Breast epithelium (tissue), 4 donors: ENCODE results near the gene ZC2HC1B. TPM values are rescaled to one million over a fixed set of nuclear protein-coding genes. Genes with fewer than 3 reads are reported as not detected.
"Not testable (repeated sequence)": the region's sequence is repeated elsewhere in the genome, so short reads cannot be mapped to it uniquely, and the experiment has no call there.

Experiments
- DNase-seq, 2 donors: peaks; one replicate each; pipeline ENCODE4 v3.0.0-alpha.2; 2019; ENCODE audit warnings: low spot score in 2 of 2
- H3K27ac ChIP-seq, 2 donors: fragments of 200-600 bp; sonication (generic) in 1 of 2; one replicate each; pipeline ENCODE4 v1.5.1; 2016 to 2019; ENCODE audit warnings: mild to moderate bottlenecking in 1 of 2
- H3K27me3 ChIP-seq, 2 donors: fragments of 200-600 bp; sonication (generic) in 1 of 2; one replicate each; pipeline versions ENCODE4 v1.5.1 to v1.6.0; 2017 to 2019; ENCODE audit warnings: control low read depth in 1 of 2, mild to moderate bottlenecking in 1 of 2
- H3K36me3 ChIP-seq: fragments of 200-600 bp; one replicate; pipeline ENCODE4 v1.5.1; 2019
- H3K4me1 ChIP-seq, 2 donors: fragments of 200-600 bp; sonication (generic); one replicate each; pipeline ENCODE4 v1.5.1; 2016 to 2019; ENCODE audit warnings: control low read depth in 1 of 2
- H3K4me3 ChIP-seq, 3 donors: fragments of 200-600 bp; sonication (generic); 1 replicate in 2 of 3; 2 replicates in 1 of 3; pipeline ENCODE4 v1.5.1; 2016 to 2019; ENCODE audit warnings: mild to moderate bottlenecking in 3 of 3, moderate library complexity in 2 of 3
- H3K9me3 ChIP-seq, 2 donors: fragments of 200-600 bp; sonication (generic) in 1 of 2; one replicate each; pipeline ENCODE4 v1.5.1; 2016 to 2019; ENCODE audit warnings: control low read depth in 1 of 2
- POLR2A ChIP-seq: fragments of 450-650 bp; IDR thresholded peaks from one replicate; pipeline ENCODE4 v1.6.1; 2016; ENCODE audit warnings: antibody characterized with exemption, mild to moderate bottlenecking, moderate library complexity
- POLR2AphosphoS5 ChIP-seq, 3 donors: sonication (generic); formaldehyde crosslinking; IDR thresholded peaks; one replicate each; pipeline ENCODE4 v1.6.1; 2017; ENCODE audit warnings: antibody characterized with exemption in 3 of 3
- intact Hi-C: fragments of 100-400 bp; cut with DNase I; formaldehyde crosslinking; loops from one replicate; pipeline ENCODE4 v1.15.1; 2023; ENCODE audit warnings: low total_unique reads
- total RNA-seq, 3 donors: library from RNA; depleted of rRNA; stranded (reverse); fragments of >200 nt; gene quantifications; one replicate each; pipeline ENCODE4 v1.1.0, GENCODE V29; 2016
- TF ChIP-seq, protein P1 (sequence below), 3 donors: fragments of 450-650 bp; IDR thresholded peaks; one replicate each; pipeline ENCODE4 v1.5.1; 2016 to 2017; ENCODE audit warnings: antibody characterized with exemption in 3 of 3, mild to moderate bottlenecking in 3 of 3, moderate library complexity in 3 of 3

The ZC2HC1B gene
- total RNA-seq, 3 donors from 2014 or later, result not detected

DNA sequence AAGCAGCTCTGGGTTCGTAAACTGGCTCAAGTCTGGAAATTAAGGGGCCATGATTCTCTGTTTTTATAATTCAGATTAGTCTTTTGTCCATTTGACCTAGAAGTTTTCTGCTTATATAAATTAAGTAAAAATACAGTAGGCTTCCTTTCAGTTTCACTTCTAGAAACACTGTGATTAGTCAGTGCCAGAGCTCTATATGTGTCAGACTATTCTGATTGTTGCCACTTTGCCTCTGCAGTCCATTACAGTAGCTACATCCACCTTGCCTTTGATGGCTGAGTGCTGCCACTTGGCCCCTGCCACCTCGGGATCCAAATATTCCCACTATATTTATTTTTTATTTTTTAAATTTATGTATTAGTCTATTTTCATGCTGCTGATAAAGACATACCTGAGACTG, 7.9 kb downstream of the ZC2HC1B start:
- DNase-seq, result no peak
- intact Hi-C loops, result no loop called here
- no peak for TF ChIP-seq POLR2AphosphoS5 (IDR thresholded peaks at IDR 0.05)
- TF ChIP-seq POLR2A, result no peak
- TF ChIP-seq, protein P1, sequence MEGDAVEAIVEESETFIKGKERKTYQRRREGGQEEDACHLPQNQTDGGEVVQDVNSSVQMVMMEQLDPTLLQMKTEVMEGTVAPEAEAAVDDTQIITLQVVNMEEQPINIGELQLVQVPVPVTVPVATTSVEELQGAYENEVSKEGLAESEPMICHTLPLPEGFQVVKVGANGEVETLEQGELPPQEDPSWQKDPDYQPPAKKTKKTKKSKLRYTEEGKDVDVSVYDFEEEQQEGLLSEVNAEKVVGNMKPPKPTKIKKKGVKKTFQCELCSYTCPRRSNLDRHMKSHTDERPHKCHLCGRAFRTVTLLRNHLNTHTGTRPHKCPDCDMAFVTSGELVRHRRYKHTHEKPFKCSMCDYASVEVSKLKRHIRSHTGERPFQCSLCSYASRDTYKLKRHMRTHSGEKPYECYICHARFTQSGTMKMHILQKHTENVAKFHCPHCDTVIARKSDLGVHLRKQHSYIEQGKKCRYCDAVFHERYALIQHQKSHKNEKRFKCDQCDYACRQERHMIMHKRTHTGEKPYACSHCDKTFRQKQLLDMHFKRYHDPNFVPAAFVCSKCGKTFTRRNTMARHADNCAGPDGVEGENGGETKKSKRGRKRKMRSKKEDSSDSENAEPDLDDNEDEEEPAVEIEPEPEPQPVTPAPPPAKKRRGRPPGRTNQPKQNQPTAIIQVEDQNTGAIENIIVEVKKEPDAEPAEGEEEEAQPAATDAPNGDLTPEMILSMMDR (IDR thresholded peaks at IDR 0.05), result no peak
- no peak overlapping the region for H3K27ac ChIP-seq
- peaks cover 0 to 9% of the 10 kb centered on the region in 2 donors for H3K9me3 ChIP-seq
- no peaks in the 10 kb centered on the region for H3K36me3 ChIP-seq
- H3K4me1 ChIP-seq, result no peaks in the 10 kb centered on the region
- no peak overlapping the region for H3K4me3 ChIP-seq
- no peaks in the 10 kb centered on the region for H3K27me3 ChIP-seq

DNA sequence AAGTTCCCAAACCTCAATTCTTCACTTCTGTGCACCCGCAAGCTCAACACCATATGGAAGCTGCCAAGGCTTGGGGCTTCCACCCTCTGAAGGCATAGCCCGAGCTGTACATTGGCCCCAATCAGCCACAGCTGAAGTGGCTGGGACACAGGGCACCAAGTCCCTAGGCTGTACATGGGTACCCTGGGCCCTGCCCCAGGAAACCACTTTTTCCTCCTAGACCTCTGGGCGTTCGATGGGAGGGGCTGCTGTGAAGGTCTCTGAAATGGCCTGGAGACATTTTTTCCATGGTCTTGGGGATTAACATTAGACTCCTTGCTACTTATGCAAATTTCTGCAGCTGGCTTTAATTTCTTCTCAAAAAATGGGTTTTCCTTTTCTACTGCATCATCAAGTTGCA, 9.3 kb downstream of the ZC2HC1B start:
- intact Hi-C loops, result not testable (repeated sequence)

DNA sequence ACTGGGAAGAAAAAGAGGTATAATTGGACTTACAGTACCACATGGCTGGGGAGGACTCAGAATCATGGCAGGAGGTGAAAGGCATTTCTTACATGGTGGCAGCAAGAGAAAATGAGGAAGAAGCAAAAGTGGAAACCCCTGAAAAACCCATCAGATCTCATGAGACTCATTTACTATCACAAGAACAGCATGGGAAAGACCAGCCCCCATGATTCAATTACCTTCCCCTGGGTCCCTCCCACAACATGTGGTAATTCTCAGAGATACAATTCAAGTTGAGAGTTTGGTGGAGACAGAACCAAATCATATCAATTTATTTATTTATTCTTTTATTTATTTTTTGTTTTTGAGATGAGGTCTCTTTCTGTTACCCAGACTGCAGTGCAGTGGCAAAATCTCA, 10.2 kb downstream of the ZC2HC1B start:
- H3K4me3 ChIP-seq, H3K36me3 ChIP-seq, H3K27me3 ChIP-seq, H3K4me1 ChIP-seq, intact Hi-C loops, H3K27ac ChIP-seq, DNase-seq: not testable (repeated sequence)
- H3K9me3 ChIP-seq, result peaks cover 9 to 15% of the 10 kb centered on the region in 2 donors

More for the DNA sequence above, 9.3 kb downstream of the ZC2HC1B start:
- not testable (repeated sequence) for H3K9me3 ChIP-seq, H3K4me1 ChIP-seq, H3K36me3 ChIP-seq, H3K27ac ChIP-seq, H3K27me3 ChIP-seq, DNase-seq, H3K4me3 ChIP-seq

DNA sequence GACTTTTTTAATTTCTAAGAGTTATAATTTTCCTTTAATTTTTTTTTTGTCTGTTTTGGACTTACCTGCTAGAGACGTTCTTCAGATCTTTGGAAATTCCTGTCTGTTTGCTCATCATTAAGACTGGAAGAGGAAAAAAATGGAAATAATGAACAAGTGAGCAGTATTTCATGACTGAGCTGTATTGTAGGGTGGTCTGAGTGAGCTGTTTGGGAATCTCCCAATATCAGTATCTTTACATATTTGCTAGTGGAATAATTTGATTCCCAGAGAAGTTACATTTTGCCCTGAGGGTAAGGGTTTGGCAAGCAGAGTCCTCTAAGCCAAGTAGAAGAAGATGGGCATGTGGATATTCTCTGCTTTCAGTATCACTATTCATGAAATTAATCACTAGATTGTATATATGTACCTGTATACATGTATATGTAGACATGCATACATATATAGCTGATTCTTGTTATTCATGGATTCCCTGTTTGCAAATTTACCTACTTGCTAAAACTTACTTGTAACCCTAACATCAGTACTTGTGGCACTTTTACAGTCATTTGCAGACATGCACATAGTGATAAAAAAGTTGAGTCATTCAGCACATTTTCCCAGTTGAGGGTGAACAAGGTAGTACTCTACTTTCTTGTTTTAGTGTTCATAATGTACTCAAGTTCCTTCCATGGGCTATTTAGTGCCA, 13.5 kb downstream of the ZC2HC1B start:
- Histone ChIP-seq H3K9me3 (peaks cover 9 to 15% of the 10 kb centered on the region in 2 donors), H3K27ac (no peak overlapping the region), H3K36me3 (no peaks in the 10 kb centered on the region), H3K4me1 (no peaks in the 10 kb centered on the region), H3K27me3 (no peaks in the 10 kb centered on the region), H3K4me3 (no peak overlapping the region)
- TF ChIP-seq POLR2AphosphoS5 (IDR thresholded peaks at IDR 0.05) (no peak), POLR2A (no peak)
- TF ChIP-seq, protein P1 (IDR thresholded peaks at IDR 0.05), result no peak
- intact Hi-C loops, result no loop called here
- no peak for DNase-seq

DNA sequence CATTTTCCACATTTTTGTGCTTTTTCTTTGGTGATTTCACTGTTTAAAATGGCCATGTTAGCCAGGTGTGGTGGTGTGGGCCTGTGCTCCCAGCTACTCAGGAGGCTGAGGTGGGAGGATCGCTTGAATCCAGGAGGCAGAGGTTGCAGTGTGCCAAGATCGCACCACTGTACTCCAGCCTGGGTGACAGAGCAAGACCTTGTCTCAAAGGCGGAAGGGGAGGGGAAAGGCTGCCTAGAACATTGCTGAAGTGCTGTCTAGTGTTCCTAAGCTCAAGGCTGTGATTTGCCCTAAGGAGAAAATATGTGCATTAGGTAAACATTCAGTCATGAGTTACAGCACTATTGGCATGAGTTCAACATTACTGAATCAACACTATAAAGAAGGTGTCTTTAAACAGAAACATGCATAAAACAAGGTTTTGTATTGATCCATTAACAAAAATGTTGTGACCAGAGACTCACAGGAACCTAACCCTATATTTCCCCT, 14.0 kb downstream of the ZC2HC1B start:
- H3K4me1 ChIP-seq, result no peaks in the 10 kb centered on the region
- no peak for DNase-seq
- no peak overlapping the region for H3K27ac ChIP-seq
- TF ChIP-seq, protein P1 (IDR thresholded peaks at IDR 0.05), result no peak
- TF ChIP-seq POLR2A, result no peak
- no peak for TF ChIP-seq POLR2AphosphoS5 (IDR thresholded peaks at IDR 0.05)
- peaks cover 9 to 15% of the 10 kb centered on the region in 2 donors for H3K9me3 ChIP-seq
- intact Hi-C loops, result no loop called here
- no peaks in the 10 kb centered on the region for H3K36me3 ChIP-seq
- H3K4me3 ChIP-seq, result no peak overlapping the region
- H3K27me3 ChIP-seq, result no peaks in the 10 kb centered on the region

DNA sequence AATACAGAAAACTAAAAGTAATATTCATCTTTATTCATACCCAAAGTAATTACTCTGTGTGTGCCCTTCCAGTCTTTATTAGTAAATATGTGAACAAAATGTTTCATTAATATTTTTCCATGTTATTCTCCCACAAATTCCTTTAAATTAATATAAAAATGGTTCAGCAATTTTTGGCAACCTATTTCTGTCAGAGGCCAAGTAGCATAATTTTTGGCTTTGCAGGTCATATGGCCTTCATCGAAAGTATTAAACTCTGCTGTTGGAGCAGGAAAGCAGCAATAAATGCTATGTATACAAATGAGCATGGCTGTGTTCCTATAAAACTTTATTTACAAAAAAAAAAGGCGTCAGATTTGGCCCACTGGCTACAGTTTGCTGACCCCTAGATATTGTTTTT, 16.1 kb downstream of the ZC2HC1B start:
- TF ChIP-seq POLR2A (no peak), POLR2AphosphoS5 (IDR thresholded peaks at IDR 0.05) (no peak)
- intact Hi-C loops, result no loop called here
- H3K4me3 ChIP-seq, result no peak overlapping the region
- no peaks in the 10 kb centered on the region for H3K36me3 ChIP-seq
- no peaks in the 10 kb centered on the region for H3K27me3 ChIP-seq
- H3K9me3 ChIP-seq, result peaks cover 6 to 15% of the 10 kb centered on the region in 2 donors
- H3K27ac ChIP-seq, result no peak overlapping the region
- no peak for DNase-seq
- H3K4me1 ChIP-seq, result no peaks in the 10 kb centered on the region
